Neutrophil (primary cell): Measurements from ENCODE around the gene PTGIS.

Experiments
- H3K27ac ChIP-seq: fragments of 200-600 bp; sonication (generic); 2 replicates; pipeline ENCODE4 v1.5.1; 2016; ENCODE audit warnings: mild to moderate bottlenecking, moderate library complexity
- H3K27me3 ChIP-seq: fragments of 200-600 bp; sonication (generic); 2 replicates; pipeline ENCODE4 v1.6.0; 2016; ENCODE audit warnings: mild to moderate bottlenecking
- H3K36me3 ChIP-seq: fragments of 200-600 bp; sonication (generic); 2 replicates; pipeline ENCODE4 v1.5.1; 2017
- H3K4me1 ChIP-seq, 2 experiments: fragments of 200-600 bp in 1 of 2; sonication (generic) in 1 of 2; 1 replicate in 1 of 2; 2 replicates in 1 of 2; pipeline versions ENCODE4 v1.5.1 to v1.6.1; 2013 to 2016; ENCODE audit warnings: low read depth in 1 of 2, low read length in 1 of 2, mild to moderate bottlenecking in 1 of 2, moderate library complexity in 1 of 2; ENCODE audit not compliant: control insufficient read depth in 1 of 2, insufficient read depth in 1 of 2
- H3K4me3 ChIP-seq, 2 experiments: fragments of 200-600 bp in 1 of 2; sonication (generic) in 1 of 2; 1 replicate in 1 of 2; 2 replicates in 1 of 2; pipeline ENCODE4 v1.5.1; 2013 to 2016; ENCODE audit warnings: low read depth in 1 of 2, low read length in 1 of 2, mild to moderate bottlenecking in 1 of 2, moderate library complexity in 1 of 2
- H3K9me3 ChIP-seq: fragments of 200-600 bp; sonication (generic); 2 replicates; pipeline ENCODE4 v1.5.1; 2016
- CTCF ChIP-seq: fragments of 200-600 bp; sonication (generic); IDR thresholded peaks from 2 replicates; pipeline ENCODE4 v1.5.1; 2016; ENCODE audit warnings: antibody characterized with exemption

PTGIS gene

DNA sequence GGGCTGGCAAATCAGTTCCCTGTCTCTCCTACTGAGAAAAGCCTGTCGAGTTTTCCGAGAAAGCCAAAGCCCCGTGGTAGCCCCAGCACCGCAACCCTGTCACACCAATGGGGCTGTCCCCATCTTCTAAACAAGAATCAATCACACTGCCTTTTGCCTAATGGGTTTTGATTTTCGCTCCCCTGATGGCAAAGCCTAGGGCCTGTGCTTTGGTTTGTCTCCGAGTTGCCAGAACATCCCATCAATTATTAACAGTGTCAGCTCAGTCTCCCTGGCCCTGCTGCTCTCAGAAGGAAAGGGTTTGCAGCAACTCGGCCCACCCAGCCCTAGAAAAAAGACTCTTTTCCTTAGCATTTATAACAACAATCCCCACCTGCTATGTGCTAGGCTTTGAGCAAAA, 89.7 kb downstream of the PTGIS start:
- Histone ChIP-seq H3K9me3 (no peaks in the 10 kb centered on the region), H3K4me3 (no peak overlapping the region), H3K27ac (no peak overlapping the region), H3K27me3 (peaks cover 99% of the 10 kb centered on the region), H3K4me1 (no peaks in the 10 kb centered on the region), H3K36me3 (no peaks in the 10 kb centered on the region)
- no peak for TF ChIP-seq CTCF

DNA sequence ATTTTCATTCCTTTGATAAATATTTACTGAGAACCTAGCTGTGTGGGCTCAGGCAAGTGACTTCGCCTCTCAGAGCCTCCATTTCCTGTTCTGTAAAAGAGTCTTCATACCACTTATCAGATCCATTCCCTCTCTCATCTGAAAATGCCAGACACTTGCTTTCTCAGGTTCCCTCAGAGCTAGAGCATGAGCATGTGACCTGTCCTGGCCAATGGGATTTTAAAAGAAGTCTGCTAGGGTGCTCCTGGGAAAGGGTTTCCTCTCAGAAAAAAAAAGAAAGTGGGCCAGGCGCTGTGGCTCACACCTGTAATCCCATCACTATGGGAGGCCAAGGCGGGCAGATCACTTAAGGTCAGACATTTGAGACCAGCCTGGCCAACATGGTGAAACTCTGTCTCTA, 90.7 kb downstream of the PTGIS start:
- Histone ChIP-seq H3K27me3 (peaks cover 99% of the 10 kb centered on the region), H3K9me3 (no peaks in the 10 kb centered on the region), H3K27ac (no peak overlapping the region), H3K4me1 (no peaks in the 10 kb centered on the region), H3K4me3 (no peak overlapping the region), H3K36me3 (no peaks in the 10 kb centered on the region)
- TF ChIP-seq CTCF = no peak

GRCh38 chr20:49476016-49476355, 92.0 kb downstream of the PTGIS start:
- Histone ChIP-seq H3K27ac (no peak overlapping the region), H3K4me1 (no peaks in the 10 kb centered on the region), H3K36me3 (no peaks in the 10 kb centered on the region), H3K9me3 (no peaks in the 10 kb centered on the region), H3K27me3 (peaks cover 99% of the 10 kb centered on the region), H3K4me3 (no peak overlapping the region)
- TF ChIP-seq CTCF = no peak

- Histone ChIP-seq H3K4me1 (no peaks in the 10 kb centered on the region), H3K27me3 (peaks cover 99% of the 10 kb centered on the region)
- TF ChIP-seq CTCF = no peak
Measured at GRCh38 chr20:49475292-49476015, 92.5 kb downstream of the PTGIS start.

GRCh38 chr20:49471397-49471796, 96.5 kb downstream of the PTGIS start:
- Histone ChIP-seq H3K36me3 (no peaks in the 10 kb centered on the region), H3K27ac (no peak overlapping the region), H3K27me3 (peaks cover 89% of the 10 kb centered on the region), H3K4me3 (no peak overlapping the region), H3K9me3 (no peaks in the 10 kb centered on the region), H3K4me1 (no peaks in the 10 kb centered on the region)
- no peak for TF ChIP-seq CTCF

More at GRCh38 chr20:49475292-49476015, 92.5 kb downstream of the PTGIS start:
- Histone ChIP-seq H3K9me3 (no peaks in the 10 kb centered on the region), H3K27ac (no peak overlapping the region), H3K36me3 (no peaks in the 10 kb centered on the region), H3K4me3 (no peak overlapping the region)

- Histone ChIP-seq H3K27ac (no peak overlapping the region), H3K36me3 (no peaks in the 10 kb centered on the region), H3K27me3 (peaks cover 86% of the 10 kb centered on the region), H3K4me1 (no peaks in the 10 kb centered on the region), H3K4me3 (no peak overlapping the region), H3K9me3 (no peaks in the 10 kb centered on the region)
- TF ChIP-seq CTCF = no peak
Measured at GRCh38 chr20:49470922-49471321, 97.0 kb downstream of the PTGIS start.
